ENCODE measurements around the gene FKBP11.
"Not testable (repeated sequence)": the region's sequence is repeated elsewhere in the genome, so short reads cannot be mapped to it uniquely, and the experiment has no call there.

FKBP11 gene

GRCh38 chr12:48954841-48955501 is 29.7 kb upstream of the FKBP11 start:
- no peak for DNase-seq

GRCh38 chr12:48954061-48954460 is 28.8 kb upstream of the FKBP11 start:
- no peak for DNase-seq

GRCh38 chr12:48952691-48953090 is 27.4 kb upstream of the FKBP11 start:
- DNase-seq = no peak

GRCh38 chr12:48947727-48948126 is 22.4 kb upstream of the FKBP11 start:
- DNase-seq = no peak

- DNase-seq = no peak
Measured at GRCh38 chr12:48946943-48947342, 21.7 kb upstream of the FKBP11 start.

GRCh38 chr12:48946205-48946604 is 20.9 kb upstream of the FKBP11 start:
- no peak for DNase-seq

GRCh38 chr12:48943221-48943620 is 17.9 kb upstream of the FKBP11 start:
- DNase-seq = no peak

- DNase-seq = no peak
Measured at GRCh38 chr12:48940181-48940580, 14.9 kb upstream of the FKBP11 start.

GRCh38 chr12:48938805-48939204 is 13.5 kb upstream of the FKBP11 start:
- DNase-seq = no peak

- DNase-seq = no peak
Measured at GRCh38 chr12:48937170-48937569, 11.9 kb upstream of the FKBP11 start.

- peak; percentile 69 for DNase-seq
Measured at GRCh38 chr12:48936379-48936979, 11.2 kb upstream of the FKBP11 start.

- no peak for DNase-seq
Measured at GRCh38 chr12:48934312-48934706, 9.0 kb upstream of the FKBP11 start.

- DNase-seq = no peak
Measured at GRCh38 chr12:48933664-48934311, 8.5 kb upstream of the FKBP11 start.

- no peak for DNase-seq
Measured at GRCh38 chr12:48932878-48933277, 7.6 kb upstream of the FKBP11 start.

GRCh38 chr12:48930475-48930874 is 5.2 kb upstream of the FKBP11 start:
- DNase-seq = no peak

GRCh38 chr12:48929551-48929950 is 4.3 kb upstream of the FKBP11 start:
- no peak for DNase-seq

GRCh38 chr12:48927261-48927660 is 2.0 kb upstream of the FKBP11 start:
- peak; percentile 37 for DNase-seq

GRCh38 chr12:48924617-48925303 is 532 bp downstream of the FKBP11 start:
- peak; percentile 62 for DNase-seq

- no peak for DNase-seq
Measured at GRCh38 chr12:48923117-48923516, 2.2 kb downstream of the FKBP11 start.

GRCh38 chr12:48917857-48918537 is 7.3 kb downstream of the FKBP11 start:
- DNase-seq = no peak

- DNase-seq = no peak
Measured at GRCh38 chr12:48910196-48910595, 15.1 kb downstream of the FKBP11 start.

GRCh38 chr12:48909698-48910097 is 15.6 kb downstream of the FKBP11 start:
- not testable (repeated sequence) for DNase-seq

GRCh38 chr12:48907245-48907644 is 18.0 kb downstream of the FKBP11 start:
- no peak for DNase-seq

Data from fibroblast of skin of right biceps (primary cell).